Sigmoid colon (tissue), 7 donors: ENCODE results near the gene COX10. TPM values are rescaled to one million over a fixed set of nuclear protein-coding genes. Genes with fewer than 3 reads are reported as not detected.

Source experiments
- DNase-seq: peaks from one replicate; pipeline ENCODE4 v3.0.0-alpha.2; 2019
- H3K27ac ChIP-seq, 4 donors: fragments of 200-600 bp; sonication (generic); one replicate each; pipeline ENCODE4 v1.5.1; 2016 to 2019; ENCODE audit warnings: mild to moderate bottlenecking in 1 of 4
- H3K27me3 ChIP-seq, 3 donors: fragments of 200-600 bp; sonication (generic); one replicate each; pipeline ENCODE4 v1.5.1; 2019; ENCODE audit warnings: mild to moderate bottlenecking in 1 of 3
- H3K36me3 ChIP-seq, 4 donors: fragments of 200-600 bp; sonication (generic); one replicate each; pipeline ENCODE4 v1.5.1; 2016 to 2019
- H3K4me1 ChIP-seq, 4 donors: fragments of 200-600 bp; sonication (generic); one replicate each; pipeline ENCODE4 v1.5.1; 2017 to 2019
- H3K4me3 ChIP-seq, 4 donors: fragments of 200-600 bp; sonication (generic); one replicate each; pipeline ENCODE4 v1.5.1; 2017 to 2019; ENCODE audit warnings: mild to moderate bottlenecking in 2 of 4, moderate library complexity in 1 of 4
- H3K9me3 ChIP-seq, 4 donors: fragments of 200-600 bp in 3 of 4; sonication (generic) in 3 of 4; one replicate each; pipeline versions ENCODE4 v1.5.1 to v1.6.1; 2013 to 2019
- CTCF ChIP-seq, 4 experiments: fragments of 450-650 bp in 3 of 4; fragments of 200-600 bp in 1 of 4; IDR thresholded peaks; one replicate each; pipeline ENCODE4 v1.5.1; 2016 to 2019; ENCODE audit warnings: antibody characterized with exemption in 4 of 4, mild to moderate bottlenecking in 3 of 4, moderate library complexity in 2 of 4
- EP300 ChIP-seq, 4 donors: sonication (generic); formaldehyde crosslinking; IDR thresholded peaks; one replicate each; pipeline ENCODE4 v1.6.1; 2017; ENCODE audit warnings: antibody characterized with exemption in 4 of 4
- POLR2A ChIP-seq, 2 donors: fragments of 450-650 bp; IDR thresholded peaks; one replicate each; pipeline ENCODE4 v1.6.1; 2016; ENCODE audit warnings: antibody characterized with exemption in 2 of 2, mild to moderate bottlenecking in 2 of 2, moderate library complexity in 2 of 2
- POLR2AphosphoS5 ChIP-seq, 4 donors: sonication (generic); formaldehyde crosslinking; IDR thresholded peaks; one replicate each; pipeline ENCODE4 v1.6.1; 2017; ENCODE audit warnings: antibody characterized with exemption in 4 of 4
- WGBS, 2 donors: extraction: QIAGEN DNeasy Blood & Tissue Kit; methylation state at CpG; one replicate each; pipeline ENCODE4 v1.1.7; 2013; 5-methylcytosine and 5-hydroxymethylcytosine counted together
- intact Hi-C: fragments of 100-400 bp; cut with DNase I; formaldehyde crosslinking; loops from one replicate; pipeline ENCODE4 v1.15.1; 2023
- polyA plus RNA-seq, 3 donors: library from polyadenylated mRNA; stranded (reverse); fragments of 200-250 nt; gene quantifications; one replicate each; pipeline ENCODE4 v1.2.3, GENCODE V29; 2013
- total RNA-seq, 4 donors: library from RNA; depleted of rRNA; stranded (reverse); fragments of >200 nt; gene quantifications; one replicate each; pipeline ENCODE4 v1.1.0, GENCODE V29; 2016
- donor health status: healthy with polysubstance abuse.
- donor health status: Bipolar disorder and iron deficiency.
- donor health status: healthy.

Gene COX10
- total and polyA plus RNA-seq, 7 donors = 14.4 to 23.9 (median 17.3) TPM

GRCh38 chr17:14112407-14112806, 43.1 kb downstream of the COX10 start:
- Histone ChIP-seq H3K27ac (no peak overlapping the region), H3K36me3 (no peaks in the 10 kb centered on the region), H3K4me1 (peaks cover 0 to 7% (median 0%) of the 10 kb centered on the region in 4 donors), H3K27me3 (no peaks in the 10 kb centered on the region), H3K9me3 (no peaks in the 10 kb centered on the region), H3K4me3 (no peak overlapping the region)
- TF ChIP-seq CTCF (IDR thresholded peaks at IDR 0.05) (no peak), POLR2A (IDR thresholded peaks at IDR 0.05) (no peak), POLR2AphosphoS5 (IDR thresholded peaks at IDR 0.05) (no peak), EP300 (IDR thresholded peaks at IDR 0.05) (no peak)
- 21 to 73% methylated on average over 2 of the region's 2 CpGs for WGBS, 2 donors
- no peak for DNase-seq
- intact Hi-C loops = no loop called here

DNA sequence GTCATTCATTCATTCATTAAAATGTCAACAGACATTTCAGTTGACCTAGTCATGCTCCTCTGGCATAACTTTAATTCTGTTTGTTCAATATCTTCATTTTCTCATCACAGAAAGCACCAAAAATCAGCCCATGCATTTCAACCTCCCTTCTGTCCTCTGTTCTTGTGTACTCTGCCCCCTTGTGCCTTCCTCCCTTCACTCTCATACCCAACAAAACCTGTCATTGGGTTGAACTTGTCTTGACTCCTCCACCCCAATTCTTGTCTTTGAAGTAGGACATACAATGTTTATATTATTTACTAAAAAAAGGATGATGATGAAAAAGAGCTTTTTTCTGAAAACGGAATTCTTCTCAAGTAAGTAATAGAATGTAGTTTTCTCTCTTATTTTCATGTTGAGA, 43.8 kb downstream of the COX10 start:
- no peak for DNase-seq
- Histone ChIP-seq H3K9me3 (no peaks in the 10 kb centered on the region), H3K36me3 (no peaks in the 10 kb centered on the region), H3K4me1 (peaks cover 0 to 4% (median 0%) of the 10 kb centered on the region in 4 donors), H3K4me3 (no peak overlapping the region), H3K27me3 (no peaks in the 10 kb centered on the region), H3K27ac (no peak overlapping the region)
- intact Hi-C loops = no loop called here
- 88 to 96% methylated on average over 1 of the region's 1 CpG for WGBS, 2 donors
- TF ChIP-seq EP300 (IDR thresholded peaks at IDR 0.05) = no peak
- no peak for TF ChIP-seq CTCF (IDR thresholded peaks at IDR 0.05)
- no peak for TF ChIP-seq POLR2A (IDR thresholded peaks at IDR 0.05)
- no peak for TF ChIP-seq POLR2AphosphoS5 (IDR thresholded peaks at IDR 0.05)

DNA sequence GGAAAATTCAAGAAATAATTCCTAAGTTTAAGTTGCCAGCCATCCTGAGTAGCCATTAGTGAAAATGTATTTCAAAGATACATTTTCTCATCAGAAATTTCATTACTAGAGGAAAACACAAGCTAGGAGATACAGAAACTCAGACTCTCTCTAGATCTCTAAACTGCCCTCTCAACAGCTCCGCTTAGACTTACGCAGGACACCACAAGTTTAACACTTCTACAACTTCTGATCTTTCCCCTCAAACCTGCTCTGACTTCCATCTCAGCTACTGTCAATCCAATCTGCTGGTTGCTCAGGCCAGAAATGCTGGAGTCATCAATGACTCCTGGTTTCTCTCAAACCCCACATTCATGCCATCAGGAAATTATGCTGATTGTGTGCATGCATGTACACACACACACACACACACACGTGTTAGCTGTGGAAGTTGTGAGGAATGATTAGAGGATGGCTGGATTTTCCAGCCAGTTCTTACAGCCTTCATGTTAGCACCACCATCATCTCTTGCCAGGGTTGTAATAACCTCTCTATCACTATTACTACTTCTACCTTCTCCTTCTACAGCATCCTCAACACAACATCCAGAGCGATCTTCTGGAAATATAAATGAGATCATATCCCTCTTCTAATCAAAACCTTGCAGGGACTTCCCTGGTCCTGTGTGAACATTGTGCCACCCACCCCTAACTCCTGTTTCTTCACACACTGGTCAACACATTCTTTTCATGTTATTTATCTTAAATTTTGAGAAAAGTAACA, 47.1 kb downstream of the COX10 start:
- TF ChIP-seq POLR2A (IDR thresholded peaks at IDR 0.05) (no peak), POLR2AphosphoS5 (IDR thresholded peaks at IDR 0.05) (no peak), CTCF (IDR thresholded peaks at IDR 0.05) (no peak), EP300 (IDR thresholded peaks at IDR 0.05) (no peak)
- peaks cover 0 to 4% (median 0%) of the 10 kb centered on the region in 4 donors for H3K4me1 ChIP-seq
- no peaks in the 10 kb centered on the region for H3K27me3 ChIP-seq
- intact Hi-C loops = no loop called here
- H3K27ac ChIP-seq = no peak overlapping the region
- no peaks in the 10 kb centered on the region for H3K36me3 ChIP-seq
- H3K9me3 ChIP-seq = no peaks in the 10 kb centered on the region
- 90 to 91% methylated on average over 4 of the region's 4 CpGs for WGBS, 2 donors
- no peak overlapping the region for H3K4me3 ChIP-seq
- no peak for DNase-seq

GRCh38 chr17:14118951-14119350, 49.6 kb downstream of the COX10 start:
- H3K27ac ChIP-seq = no peak overlapping the region
- WGBS, 2 donors = 83 to 91% methylated on average over 2 of the region's 2 CpGs
- DNase-seq = no peak
- peaks cover 0 to 2% (median 0%) of the 10 kb centered on the region in 4 donors for H3K4me1 ChIP-seq
- TF ChIP-seq POLR2A (IDR thresholded peaks at IDR 0.05) (no peak), EP300 (IDR thresholded peaks at IDR 0.05) (no peak)
- H3K36me3 ChIP-seq = no peaks in the 10 kb centered on the region
- no peaks in the 10 kb centered on the region for H3K27me3 ChIP-seq
- no peaks in the 10 kb centered on the region for H3K9me3 ChIP-seq
- intact Hi-C loops = no loop called here
- H3K4me3 ChIP-seq = no peak overlapping the region

GRCh38 chr17:14119546-14119945, 50.2 kb downstream of the COX10 start:
- 82 to 99% methylated on average over 3 of the region's 3 CpGs for WGBS, 2 donors
- no peaks in the 10 kb centered on the region for H3K27me3 ChIP-seq
- no peaks in the 10 kb centered on the region for H3K9me3 ChIP-seq
- H3K27ac ChIP-seq = no peak overlapping the region
- no peak overlapping the region for H3K4me3 ChIP-seq
- DNase-seq = no peak
- H3K36me3 ChIP-seq = no peaks in the 10 kb centered on the region
- intact Hi-C loops = no loop called here
- H3K4me1 ChIP-seq = no peaks in the 10 kb centered on the region
- TF ChIP-seq EP300 (IDR thresholded peaks at IDR 0.05) = no peak
- no peak for TF ChIP-seq CTCF (IDR thresholded peaks at IDR 0.05)
- TF ChIP-seq POLR2AphosphoS5 (IDR thresholded peaks at IDR 0.05) = no peak
- no peak for TF ChIP-seq POLR2A (IDR thresholded peaks at IDR 0.05)
